ENCODE measurements around the gene PAPPA.

DNA sequence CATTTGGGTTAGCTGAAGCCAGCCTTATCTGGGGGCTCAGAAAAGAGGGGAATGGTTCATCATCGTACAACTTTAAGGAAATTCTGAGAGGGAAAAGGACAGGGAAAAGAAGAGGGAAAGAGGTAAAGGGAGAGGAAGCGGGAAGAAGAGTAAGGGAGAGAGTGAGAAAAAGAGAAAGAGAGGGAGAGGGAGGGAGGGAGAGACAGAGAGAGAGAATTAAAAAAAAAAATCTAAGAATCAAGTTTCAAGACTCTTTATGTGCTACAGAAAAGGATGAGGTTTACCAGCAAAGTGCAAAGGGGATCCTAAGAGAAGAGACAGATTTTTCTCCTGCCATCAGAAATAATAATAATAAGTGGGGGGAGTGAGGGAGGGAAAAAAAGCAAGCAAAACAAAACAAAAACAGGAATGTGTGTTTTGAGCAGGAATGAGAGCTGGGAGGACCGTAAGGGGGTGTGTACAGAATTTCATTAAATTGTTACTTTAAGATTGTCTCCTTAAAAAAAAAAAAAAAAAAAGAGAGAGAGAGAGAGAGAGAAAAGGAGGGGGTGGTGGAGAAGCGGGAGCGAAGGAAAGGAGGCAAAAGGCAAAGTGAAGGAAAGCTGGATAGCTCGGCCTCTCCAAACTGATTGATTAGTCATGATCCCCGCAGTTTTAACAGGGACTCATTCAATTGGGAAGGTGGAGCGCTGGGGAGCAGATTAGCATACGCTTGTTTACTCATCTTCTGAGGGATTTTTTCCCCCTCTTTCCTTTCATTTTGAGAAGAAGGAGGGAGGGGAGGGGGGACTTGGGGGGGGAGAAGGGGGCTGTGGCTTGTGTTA, 438 bp upstream of the PAPPA start:
- TF ChIP-seq, protein P1, sequence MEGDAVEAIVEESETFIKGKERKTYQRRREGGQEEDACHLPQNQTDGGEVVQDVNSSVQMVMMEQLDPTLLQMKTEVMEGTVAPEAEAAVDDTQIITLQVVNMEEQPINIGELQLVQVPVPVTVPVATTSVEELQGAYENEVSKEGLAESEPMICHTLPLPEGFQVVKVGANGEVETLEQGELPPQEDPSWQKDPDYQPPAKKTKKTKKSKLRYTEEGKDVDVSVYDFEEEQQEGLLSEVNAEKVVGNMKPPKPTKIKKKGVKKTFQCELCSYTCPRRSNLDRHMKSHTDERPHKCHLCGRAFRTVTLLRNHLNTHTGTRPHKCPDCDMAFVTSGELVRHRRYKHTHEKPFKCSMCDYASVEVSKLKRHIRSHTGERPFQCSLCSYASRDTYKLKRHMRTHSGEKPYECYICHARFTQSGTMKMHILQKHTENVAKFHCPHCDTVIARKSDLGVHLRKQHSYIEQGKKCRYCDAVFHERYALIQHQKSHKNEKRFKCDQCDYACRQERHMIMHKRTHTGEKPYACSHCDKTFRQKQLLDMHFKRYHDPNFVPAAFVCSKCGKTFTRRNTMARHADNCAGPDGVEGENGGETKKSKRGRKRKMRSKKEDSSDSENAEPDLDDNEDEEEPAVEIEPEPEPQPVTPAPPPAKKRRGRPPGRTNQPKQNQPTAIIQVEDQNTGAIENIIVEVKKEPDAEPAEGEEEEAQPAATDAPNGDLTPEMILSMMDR (IDR thresholded peaks at IDR 0.05) = no peak
- TF ChIP-seq POLR2A (IDR thresholded peaks at IDR 0.05) = no peak
